HL-60 (cell line): ENCODE measurements around the gene IFITM1.

ENCODE experiments used
- DNase-seq, 2 experiments: peaks; one replicate each; pipeline ENCODE4 v3.0.0-alpha.2; 2010 to 2020; ENCODE audit warnings: low read depth in 1 of 2, low spot score in 1 of 2
- H3K27ac ChIP-seq: fragments of 250-450 bp; sonication (Bioruptor Pico); replicated peaks from 2 replicates; pipeline ENCODE4 v1.5.1; 2020; ENCODE audit warnings: mild to moderate bottlenecking, moderate library complexity
- H3K27me3 ChIP-seq: fragments of 250-450 bp; sonication (Bioruptor Pico); 2 replicates; pipeline ENCODE4 v1.5.1; 2021; ENCODE audit warnings: mild to moderate bottlenecking, moderate library complexity; ENCODE audit not compliant: insufficient read depth, poor library complexity, severe bottlenecking
- H3K4me3 ChIP-seq: replicated peaks from 2 replicates; pipeline ENCODE4 v1.5.1; 2011; ENCODE audit warnings: mild to moderate bottlenecking, control low read depth, low read length; ENCODE audit not compliant: insufficient read depth
- CTCF ChIP-seq: IDR thresholded peaks from one replicate; pipeline ENCODE4 v1.5.1; 2011; ENCODE audit warnings: low read length, control low read depth, inconsistent platforms; ENCODE audit not compliant: insufficient read depth
- GABPA ChIP-seq: IDR thresholded peaks from 2 replicates; pipeline ENCODE4 v1.6.1; 2012; ENCODE audit warnings: low read depth
- POLR2AphosphoS5 ChIP-seq: IDR thresholded peaks from 2 replicates; pipeline ENCODE4 v1.6.1; 2012; ENCODE audit warnings: low read depth
- REST ChIP-seq: IDR thresholded peaks from 2 replicates; pipeline ENCODE4 v1.6.1; 2012; ENCODE audit warnings: low read depth; ENCODE audit not compliant: insufficient replicate concordance
- SPI1 ChIP-seq: IDR thresholded peaks from 2 replicates; pipeline ENCODE4 v1.6.1; 2012; ENCODE audit warnings: low read depth, mild to moderate bottlenecking, borderline replicate concordance

IFITM1 gene

GRCh38 chr11:355581-356458, 42.0 kb downstream of the IFITM1 start:
- Histone ChIP-seq H3K27me3 (no peaks in the 10 kb centered on the region), H3K4me3 (peak overlapping the region; percentile 3; the same call in 1 of the 2 replicates), H3K27ac (no peak overlapping the region)
- TF ChIP-seq GABPA: no peak
- TF ChIP-seq SPI1: no peak
- no peak for TF ChIP-seq CTCF
- TF ChIP-seq REST: no peak
- no peak for TF ChIP-seq POLR2AphosphoS5
- DNase-seq: peak in 1 of 2 experiments; percentile 13

- Histone ChIP-seq H3K4me3 (no peak overlapping the region), H3K27ac (no peak overlapping the region), H3K27me3 (no peaks in the 10 kb centered on the region)
- TF ChIP-seq GABPA (no peak), POLR2AphosphoS5 (no peak), SPI1 (no peak), CTCF (no peak), REST (no peak)
- DNase-seq: no peak
These were observed 42.8 kb downstream of the IFITM1 start for GRCh38 chr11:356610-357009.

- TF ChIP-seq POLR2AphosphoS5 (no peak), SPI1 (no peak), REST (no peak), CTCF (no peak)
- no peak overlapping the region for H3K4me3 ChIP-seq
- H3K27ac ChIP-seq: no peak overlapping the region
- no peaks in the 10 kb centered on the region for H3K27me3 ChIP-seq
- DNase-seq: no peak
These were observed 43.7 kb downstream of the IFITM1 start for GRCh38 chr11:357582-357981.
